ENCODE measurements around the gene CFD. TPM values are rescaled to one million over a fixed set of nuclear protein-coding genes. Genes with fewer than 3 reads are reported as not detected.
A peak's percentile ranks its signal among the peaks of the same experiment; 100 is the strongest.
"Not testable (repeated sequence)": the region's sequence is repeated elsewhere in the genome, so short reads cannot be mapped to it uniquely, and the experiment has no call there.

CFD gene
- total and polyA plus RNA-seq, 2 experiments from 2014 or later = 0.90 to 4.7 TPM

DNA sequence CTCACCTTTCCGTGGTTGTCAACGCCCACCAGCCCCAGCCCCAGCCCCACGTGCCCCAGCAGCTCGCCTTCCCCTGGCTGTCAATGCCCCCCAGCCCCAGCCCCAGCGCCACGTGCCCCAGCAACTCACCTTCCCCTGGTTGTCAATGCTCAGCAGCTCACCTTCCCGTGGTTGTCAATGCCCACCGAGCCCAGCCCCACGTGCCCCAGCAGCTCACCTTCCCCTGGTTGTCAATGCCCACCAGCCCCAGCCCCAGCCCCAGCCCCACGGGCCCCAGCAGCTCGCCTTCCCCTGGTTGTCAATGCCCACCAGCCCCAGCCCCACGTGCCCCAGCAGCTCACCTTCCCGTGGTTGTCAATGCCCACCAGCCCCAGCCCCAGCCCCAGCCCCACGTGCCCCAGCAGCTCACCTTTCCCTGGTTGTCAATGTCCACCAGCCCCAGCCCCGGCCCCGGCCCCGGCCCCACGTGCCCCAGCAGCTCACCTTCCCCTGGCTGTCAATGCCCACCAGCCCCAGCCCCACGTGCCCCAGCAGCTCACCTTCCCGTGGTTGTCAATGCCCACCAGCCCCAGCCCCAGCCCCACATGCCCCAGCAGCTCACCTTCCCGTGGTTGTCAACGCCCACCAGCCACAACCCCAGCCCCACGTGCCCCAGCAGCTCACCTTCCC lies 18.7 kb downstream of the CFD start:
- not testable (repeated sequence) for H3K4me2 ChIP-seq; H2AFZ ChIP-seq; H3K36me3 ChIP-seq (ENCODE audit: insufficient read depth); H3K4me1 Mint-ChIP-seq; H3K27ac Mint-ChIP-seq; H3K27me3 ChIP-seq (ENCODE audit: insufficient read depth); H3K4me3 Mint-ChIP-seq; DNase-seq (ENCODE audit: low spot score); H4K20me1 ChIP-seq (replicated peaks; ENCODE audit: insufficient read depth); ATAC-seq; H3K9me2 ChIP-seq (ENCODE audit: insufficient read depth); H3F3A ChIP-seq (replicated peaks; ENCODE audit: low read depth); H3K4me3 ChIP-seq; H3K27ac ChIP-seq (ENCODE audit: low read depth); H3K4me1 ChIP-seq (ENCODE audit: insufficient read depth); H3K9me3 Mint-ChIP-seq; H3K79me2 ChIP-seq (replicated peaks; ENCODE audit: insufficient read depth); H3K27me3 Mint-ChIP-seq (ENCODE audit: insufficient read depth, low read depth, poor library complexity)
- H3K36me3 Mint-ChIP-seq (ENCODE audit: low read depth) = peaks cover 39% of the 10 kb centered on the region; the same call in 2 of the 3 replicates

DNA sequence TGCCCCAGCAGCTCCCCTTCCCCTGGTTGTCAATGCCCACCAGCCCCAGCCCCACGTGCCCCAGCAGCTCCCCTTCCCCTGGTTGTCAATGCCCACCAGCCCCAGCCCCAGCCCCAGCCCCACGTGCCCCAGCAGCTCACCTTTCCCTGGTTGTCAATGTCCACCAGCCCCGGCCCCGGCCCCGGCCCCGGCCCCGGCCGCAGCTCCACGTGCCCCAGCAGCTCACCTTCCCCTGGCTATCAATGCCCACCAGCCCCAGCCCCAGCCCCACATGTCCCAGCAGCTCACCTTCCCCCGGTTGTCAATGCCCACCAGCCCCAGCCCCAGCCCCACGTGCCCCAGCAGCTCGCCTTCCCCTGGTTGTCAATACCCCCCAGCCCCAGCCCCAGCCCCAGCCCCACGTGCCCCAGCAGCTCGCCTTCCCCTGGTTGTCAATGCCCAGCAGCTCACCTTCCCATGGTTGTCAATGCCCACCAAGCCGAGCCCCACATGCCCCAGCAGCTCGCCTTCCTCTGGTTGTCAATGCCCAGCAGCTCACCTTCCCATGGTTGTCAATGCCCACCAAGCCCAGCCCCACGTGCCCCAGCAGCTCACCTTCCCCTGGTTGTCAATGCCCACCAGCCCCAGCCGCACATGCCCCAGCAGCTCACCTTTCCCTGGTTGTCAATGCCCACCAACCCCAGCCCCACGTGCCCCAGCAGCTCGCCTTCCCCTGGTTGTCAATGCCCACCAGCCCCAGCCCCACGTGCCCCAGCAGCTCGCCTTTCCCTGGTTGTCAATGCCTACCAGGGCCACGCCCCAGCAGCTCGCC lies 19.5 kb downstream of the CFD start:
- not testable (repeated sequence) for H3K4me2 ChIP-seq; DNase-seq (ENCODE audit: low spot score); H3K4me1 ChIP-seq (ENCODE audit: insufficient read depth); H3K79me2 ChIP-seq (replicated peaks; ENCODE audit: insufficient read depth); H2AFZ ChIP-seq; H3K27me3 Mint-ChIP-seq (ENCODE audit: insufficient read depth, low read depth, poor library complexity); H3K9me2 ChIP-seq (ENCODE audit: insufficient read depth); H3K27ac ChIP-seq (ENCODE audit: low read depth); H3K36me3 ChIP-seq (ENCODE audit: insufficient read depth); H3K27ac Mint-ChIP-seq; H3K9me3 Mint-ChIP-seq; H3K4me3 ChIP-seq; H3K4me3 Mint-ChIP-seq; H3F3A ChIP-seq (replicated peaks; ENCODE audit: low read depth); H3K27me3 ChIP-seq (ENCODE audit: insufficient read depth); H3K4me1 Mint-ChIP-seq; H4K20me1 ChIP-seq (replicated peaks; ENCODE audit: insufficient read depth); ATAC-seq
- H3K36me3 Mint-ChIP-seq (ENCODE audit: low read depth) = peaks cover 39% of the 10 kb centered on the region; the same call in 2 of the 3 replicates

DNA sequence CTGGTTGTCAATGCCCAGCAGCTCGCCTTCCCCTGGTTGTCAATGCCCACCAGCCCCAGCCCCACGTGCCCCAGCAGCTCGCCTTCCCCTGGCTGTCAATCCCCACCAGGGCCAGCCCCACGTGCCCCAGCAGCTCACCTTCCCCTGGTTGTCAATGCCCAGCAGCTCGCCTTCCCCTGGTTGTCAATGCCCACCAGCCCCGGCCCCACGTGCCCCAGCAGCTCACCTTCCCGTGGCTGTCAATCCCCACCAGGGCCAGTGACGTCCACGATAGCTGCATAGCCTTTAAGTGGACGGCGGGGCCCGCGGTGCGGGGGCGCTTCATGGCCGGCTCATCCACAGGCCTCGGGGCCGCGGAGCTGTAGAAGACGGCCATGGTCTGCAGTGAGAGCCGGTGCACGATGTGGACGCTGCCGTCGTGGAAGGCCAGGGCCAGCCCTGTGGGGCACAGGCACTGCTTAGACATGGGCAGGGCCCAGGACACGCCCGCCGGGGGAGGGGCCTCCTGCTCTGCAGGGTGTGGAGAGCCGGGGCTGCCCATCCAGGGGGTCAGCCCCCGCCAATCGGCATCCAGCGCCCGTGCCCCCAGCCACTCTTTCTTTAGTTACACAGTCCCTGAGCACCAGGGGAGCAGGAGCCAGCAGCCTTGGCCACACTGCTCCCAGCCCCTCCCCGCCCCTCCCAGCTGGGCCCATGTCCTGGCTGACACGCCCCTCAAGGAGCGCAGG lies 20.4 kb downstream of the CFD start:
- TF ChIP-seq STAT1 (IDR thresholded peaks at IDR 0.05; ENCODE audit: unreplicated experiment) = no peak
- TF ChIP-seq, protein P1, sequence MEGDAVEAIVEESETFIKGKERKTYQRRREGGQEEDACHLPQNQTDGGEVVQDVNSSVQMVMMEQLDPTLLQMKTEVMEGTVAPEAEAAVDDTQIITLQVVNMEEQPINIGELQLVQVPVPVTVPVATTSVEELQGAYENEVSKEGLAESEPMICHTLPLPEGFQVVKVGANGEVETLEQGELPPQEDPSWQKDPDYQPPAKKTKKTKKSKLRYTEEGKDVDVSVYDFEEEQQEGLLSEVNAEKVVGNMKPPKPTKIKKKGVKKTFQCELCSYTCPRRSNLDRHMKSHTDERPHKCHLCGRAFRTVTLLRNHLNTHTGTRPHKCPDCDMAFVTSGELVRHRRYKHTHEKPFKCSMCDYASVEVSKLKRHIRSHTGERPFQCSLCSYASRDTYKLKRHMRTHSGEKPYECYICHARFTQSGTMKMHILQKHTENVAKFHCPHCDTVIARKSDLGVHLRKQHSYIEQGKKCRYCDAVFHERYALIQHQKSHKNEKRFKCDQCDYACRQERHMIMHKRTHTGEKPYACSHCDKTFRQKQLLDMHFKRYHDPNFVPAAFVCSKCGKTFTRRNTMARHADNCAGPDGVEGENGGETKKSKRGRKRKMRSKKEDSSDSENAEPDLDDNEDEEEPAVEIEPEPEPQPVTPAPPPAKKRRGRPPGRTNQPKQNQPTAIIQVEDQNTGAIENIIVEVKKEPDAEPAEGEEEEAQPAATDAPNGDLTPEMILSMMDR (conservative IDR thresholded peaks at IDR 0.05; ENCODE audit: low read depth in 2 of 2) = no peak
- no peak for TF ChIP-seq EZH2phosphoT487 (IDR thresholded peaks at IDR 0.05; ENCODE audit: unreplicated experiment)
- TF ChIP-seq ZNF114 (CRISPR knock-in tag; IDR thresholded peaks at IDR 0.05) = no peak
- no peak for TF ChIP-seq JUNB (IDR thresholded peaks at IDR 0.05; ENCODE audit: unreplicated experiment)
- TF ChIP-seq ZNF331 (CRISPR knock-in tag; IDR thresholded peaks at IDR 0.05; ENCODE audit: low read depth) = no peak
- TF ChIP-seq EZH2 (IDR thresholded peaks at IDR 0.05; ENCODE audit: low read depth, unreplicated experiment) = no peak
- TF ChIP-seq CREB1 (CRISPR knock-in tag; IDR thresholded peaks at IDR 0.05; ENCODE audit: low read depth) = no peak
- Histone ChIP-seq H3K27me3 (ENCODE audit: insufficient read depth) (no peaks in the 10 kb centered on the region), H2AFZ (no peak overlapping the region), H3K27ac (ENCODE audit: low read depth) (no peak overlapping the region), H3F3A (replicated peaks; ENCODE audit: low read depth) (no peaks in the 10 kb centered on the region), H3K36me3 (ENCODE audit: insufficient read depth) (no peaks in the 10 kb centered on the region; the same call in 1 of the 2 replicates), H3K4me2 (no peak overlapping the region), H3K4me1 (ENCODE audit: insufficient read depth) (no peaks in the 10 kb centered on the region), H4K20me1 (replicated peaks; ENCODE audit: insufficient read depth) (no peaks in the 10 kb centered on the region; the same call in 1 of the 2 replicates), H3K4me3 (no peak overlapping the region), H3K79me2 (replicated peaks; ENCODE audit: insufficient read depth) (no peaks in the 10 kb centered on the region), H3K9me2 (ENCODE audit: insufficient read depth) (no peaks in the 10 kb centered on the region)
- H3K4me1 Mint-ChIP-seq = no peaks in the 10 kb centered on the region
- H3K9me3 Mint-ChIP-seq = no peaks in the 10 kb centered on the region
- H3K36me3 Mint-ChIP-seq (ENCODE audit: low read depth) = peaks cover 36% of the 10 kb centered on the region; the same call in 2 of the 3 replicates
- peaks cover 3% of the 10 kb centered on the region for H3K27me3 Mint-ChIP-seq (ENCODE audit: insufficient read depth, low read depth, poor library complexity)
- H3K4me3 Mint-ChIP-seq = no peak overlapping the region
- no peak overlapping the region for H3K27ac Mint-ChIP-seq
- no peak for DNase-seq (ENCODE audit: low spot score)
- ATAC-seq = peak; percentile 31

Measured in GM23338 (cell line).